ENCODE results near the gene OR8B4.
"Not testable (repeated sequence)": the region's sequence is repeated elsewhere in the genome, so short reads cannot be mapped to it uniquely, and the experiment has no call there.

OR8B4 gene

GRCh38 chr11:124405581-124405980, 19.1 kb downstream of the OR8B4 start:
- DNase-seq, result no peak

GRCh38 chr11:124403186-124403585, 21.5 kb downstream of the OR8B4 start:
- not testable (repeated sequence) for DNase-seq

GRCh38 chr11:124402326-124402922, 22.2 kb downstream of the OR8B4 start:
- peak; percentile 33 for DNase-seq

GRCh38 chr11:124398924-124399323, 25.7 kb downstream of the OR8B4 start, which contains the start of gene OR8B3:
OR8B3 (minus strand) TSS chr11:124399024; CDS start chr11:124397351, 1,673 bp downstream.
- DNase-seq, result no peak

- DNase-seq, result not testable (repeated sequence)
Measured at GRCh38 chr11:124396847-124397246, 27.8 kb downstream of the OR8B4 start.

- DNase-seq, result no peak
Measured at GRCh38 chr11:124394408-124394807, 30.3 kb downstream of the OR8B4 start.

GRCh38 chr11:124384399-124384798, 40.3 kb downstream of the OR8B4 start, which contains the start of gene OR8B2:
OR8B2 (minus strand) TSS chr11:124384499; CDS start chr11:124383343, 1,156 bp downstream.
- DNase-seq, result no peak

- not testable (repeated sequence) for DNase-seq
Measured at GRCh38 chr11:124382857-124383256, 41.8 kb downstream of the OR8B4 start.

- DNase-seq, result no peak
Measured at GRCh38 chr11:124380585-124380984, 44.1 kb downstream of the OR8B4 start.

GRCh38 chr11:124376280-124376679, 48.4 kb downstream of the OR8B4 start:
- DNase-seq, result no peak

Data from activated naive CD4-positive, alpha-beta T cell treated with anti-CD3 and anti-CD28 coated beads, Interleukin-2, amount 50 U/mL, for 16 hours (primary cell).